ENCODE results near the gene HFE. TPM values are rescaled to one million over a fixed set of nuclear protein-coding genes. Genes with fewer than 3 reads are reported as not detected.
A peak's percentile ranks its signal among the peaks of the same experiment; 100 is the strongest.

The HFE gene
- total and polyA plus RNA-seq, 2 of the 13 experiments (the other 11 are each of a cell fraction or from before 2014, with no cell fraction given) = 3.7 to 6.3 TPM

DNA sequence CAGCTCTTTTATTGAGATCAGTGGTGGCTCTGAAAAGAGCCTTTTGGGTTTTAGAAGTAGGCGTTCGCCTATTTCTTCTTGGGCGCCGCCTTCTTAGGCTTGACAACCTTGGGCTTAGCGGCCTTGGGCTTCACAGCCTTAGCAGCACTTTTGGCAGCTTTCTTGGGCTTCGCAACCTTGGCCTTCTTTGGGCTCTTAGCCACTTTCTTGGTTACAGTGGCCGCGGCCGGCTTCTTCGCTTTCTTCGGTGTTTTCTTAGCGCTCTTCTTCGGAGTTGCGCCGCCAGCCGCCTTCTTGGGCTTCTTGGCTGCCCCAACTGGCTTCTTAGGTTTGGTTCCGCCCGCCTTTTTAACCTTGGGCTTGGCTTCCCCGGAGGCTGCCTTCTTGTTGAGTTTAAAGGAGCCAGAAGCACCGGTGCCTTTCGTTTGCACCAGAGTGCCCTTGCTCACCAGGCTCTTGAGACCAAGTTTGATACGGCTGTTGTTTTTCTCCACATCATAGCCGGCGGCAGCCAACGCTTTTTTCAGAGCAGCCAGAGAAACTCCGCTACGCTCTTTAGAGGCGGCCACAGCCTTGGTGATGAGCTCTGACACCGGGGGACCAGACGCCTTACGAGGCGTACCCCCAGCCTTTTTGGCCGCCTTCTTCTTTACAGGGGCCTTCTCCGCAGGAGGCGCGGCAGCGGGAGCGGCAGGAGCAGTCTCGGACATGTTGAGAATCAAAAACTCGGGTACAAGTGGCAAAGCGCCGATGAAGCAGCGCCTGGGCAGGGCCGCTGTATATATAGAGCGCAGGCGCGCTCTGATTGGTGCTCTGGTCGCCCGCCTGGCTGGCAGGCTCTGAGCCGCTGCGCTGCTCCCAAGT lies 31.3 kb upstream of the HFE start (continued):
- TF ChIP-seq, protein P1, sequence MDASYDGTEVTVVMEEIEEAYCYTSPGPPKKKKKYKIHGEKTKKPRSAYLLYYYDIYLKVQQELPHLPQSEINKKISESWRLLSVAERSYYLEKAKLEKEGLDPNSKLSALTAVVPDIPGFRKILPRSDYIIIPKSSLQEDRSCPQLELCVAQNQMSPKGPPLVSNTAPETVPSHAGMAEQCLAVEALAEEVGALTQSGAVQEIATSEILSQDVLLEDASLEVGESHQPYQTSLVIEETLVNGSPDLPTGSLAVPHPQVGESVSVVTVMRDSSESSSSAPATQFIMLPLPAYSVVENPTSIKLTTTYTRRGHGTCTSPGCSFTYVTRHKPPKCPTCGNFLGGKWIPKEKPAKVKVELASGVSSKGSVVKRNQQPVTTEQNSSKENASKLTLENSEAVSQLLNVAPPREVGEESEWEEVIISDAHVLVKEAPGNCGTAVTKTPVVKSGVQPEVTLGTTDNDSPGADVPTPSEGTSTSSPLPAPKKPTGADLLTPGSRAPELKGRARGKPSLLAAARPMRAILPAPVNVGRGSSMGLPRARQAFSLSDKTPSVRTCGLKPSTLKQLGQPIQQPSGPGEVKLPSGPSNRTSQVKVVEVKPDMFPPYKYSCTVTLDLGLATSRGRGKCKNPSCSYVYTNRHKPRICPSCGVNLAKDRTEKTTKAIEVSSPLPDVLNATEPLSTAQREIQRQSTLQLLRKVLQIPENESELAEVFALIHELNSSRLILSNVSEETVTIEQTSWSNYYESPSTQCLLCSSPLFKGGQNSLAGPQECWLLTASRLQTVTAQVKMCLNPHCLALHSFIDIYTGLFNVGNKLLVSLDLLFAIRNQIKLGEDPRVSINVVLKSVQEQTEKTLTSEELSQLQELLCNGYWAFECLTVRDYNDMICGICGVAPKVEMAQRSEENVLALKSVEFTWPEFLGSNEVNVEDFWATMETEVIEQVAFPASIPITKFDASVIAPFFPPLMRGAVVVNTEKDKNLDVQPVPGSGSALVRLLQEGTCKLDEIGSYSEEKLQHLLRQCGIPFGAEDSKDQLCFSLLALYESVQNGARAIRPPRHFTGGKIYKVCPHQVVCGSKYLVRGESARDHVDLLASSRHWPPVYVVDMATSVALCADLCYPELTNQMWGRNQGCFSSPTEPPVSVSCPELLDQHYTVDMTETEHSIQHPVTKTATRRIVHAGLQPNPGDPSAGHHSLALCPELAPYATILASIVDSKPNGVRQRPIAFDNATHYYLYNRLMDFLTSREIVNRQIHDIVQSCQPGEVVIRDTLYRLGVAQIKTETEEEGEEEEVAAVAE (CRISPR knock-in tag; IDR thresholded peaks at IDR 0.05; ENCODE audit: borderline replicate concordance) = no peak; the same call in 1 of the 2 replicates
- TF ChIP-seq MBNL3 (CRISPR knock-in tag; conservative IDR thresholded peaks at IDR 0.05) = no peak
- TF ChIP-seq SMARCC2 (IDR thresholded peaks at IDR 0.05) = no peak
- TF ChIP-seq SPEN (CRISPR knock-in tag; IDR thresholded peaks at IDR 0.05; ENCODE audit: low read depth) = peak; percentile 69
- TF ChIP-seq ZNF354B (CRISPR knock-in tag; IDR thresholded peaks at IDR 0.05) = no peak
- peak; percentile 93 for TF ChIP-seq GATA4 (IDR thresholded peaks at IDR 0.05; ENCODE audit: borderline replicate concordance, low read depth)
- no peak for TF ChIP-seq HIVEP1 (CRISPR knock-in tag; IDR thresholded peaks at IDR 0.05)
- TF ChIP-seq PBX2 (CRISPR knock-in tag; IDR thresholded peaks at IDR 0.05) = no peak
- TF ChIP-seq, protein P2, sequence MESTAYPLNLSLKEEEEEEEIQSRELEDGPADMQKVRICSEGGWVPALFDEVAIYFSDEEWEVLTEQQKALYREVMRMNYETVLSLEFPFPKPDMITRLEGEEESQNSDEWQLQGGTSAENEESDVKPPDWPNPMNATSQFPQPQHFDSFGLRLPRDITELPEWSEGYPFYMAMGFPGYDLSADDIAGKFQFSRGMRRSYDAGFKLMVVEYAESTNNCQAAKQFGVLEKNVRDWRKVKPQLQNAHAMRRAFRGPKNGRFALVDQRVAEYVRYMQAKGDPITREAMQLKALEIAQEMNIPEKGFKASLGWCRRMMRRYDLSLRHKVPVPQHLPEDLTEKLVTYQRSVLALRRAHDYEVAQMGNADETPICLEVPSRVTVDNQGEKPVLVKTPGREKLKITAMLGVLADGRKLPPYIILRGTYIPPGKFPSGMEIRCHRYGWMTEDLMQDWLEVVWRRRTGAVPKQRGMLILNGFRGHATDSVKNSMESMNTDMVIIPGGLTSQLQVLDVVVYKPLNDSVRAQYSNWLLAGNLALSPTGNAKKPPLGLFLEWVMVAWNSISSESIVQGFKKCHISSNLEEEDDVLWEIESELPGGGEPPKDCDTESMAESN (CRISPR knock-in tag; conservative IDR thresholded peaks at IDR 0.05) = peak; percentile 86
- no peak for TF ChIP-seq DPF2 (CRISPR knock-in tag; IDR thresholded peaks at IDR 0.05; ENCODE audit: borderline replicate concordance, low read depth)
- TF ChIP-seq ZBTB37 (CRISPR knock-in tag; IDR thresholded peaks at IDR 0.05) = 0 out of 2 replicates have a peak, but pooled peaks have one; percentile 4
- TF ChIP-seq ZNF546 (CRISPR knock-in tag; conservative IDR thresholded peaks at IDR 0.05) = peak; percentile 85
- TF ChIP-seq, protein P3, sequence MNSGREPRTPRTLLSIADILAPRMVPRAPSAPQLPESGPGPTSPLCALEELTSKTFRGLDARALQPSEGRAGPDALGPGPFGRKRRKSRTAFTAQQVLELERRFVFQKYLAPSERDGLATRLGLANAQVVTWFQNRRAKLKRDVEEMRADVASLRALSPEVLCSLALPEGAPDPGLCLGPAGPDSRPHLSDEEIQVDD (CRISPR knock-in tag; IDR thresholded peaks at IDR 0.05; ENCODE audit: borderline replicate concordance) = no peak
- peak; percentile 93 for TF ChIP-seq ZSCAN9 (CRISPR knock-in tag; IDR thresholded peaks at IDR 0.05; ENCODE audit: borderline replicate concordance)
- TF ChIP-seq, protein P4, sequence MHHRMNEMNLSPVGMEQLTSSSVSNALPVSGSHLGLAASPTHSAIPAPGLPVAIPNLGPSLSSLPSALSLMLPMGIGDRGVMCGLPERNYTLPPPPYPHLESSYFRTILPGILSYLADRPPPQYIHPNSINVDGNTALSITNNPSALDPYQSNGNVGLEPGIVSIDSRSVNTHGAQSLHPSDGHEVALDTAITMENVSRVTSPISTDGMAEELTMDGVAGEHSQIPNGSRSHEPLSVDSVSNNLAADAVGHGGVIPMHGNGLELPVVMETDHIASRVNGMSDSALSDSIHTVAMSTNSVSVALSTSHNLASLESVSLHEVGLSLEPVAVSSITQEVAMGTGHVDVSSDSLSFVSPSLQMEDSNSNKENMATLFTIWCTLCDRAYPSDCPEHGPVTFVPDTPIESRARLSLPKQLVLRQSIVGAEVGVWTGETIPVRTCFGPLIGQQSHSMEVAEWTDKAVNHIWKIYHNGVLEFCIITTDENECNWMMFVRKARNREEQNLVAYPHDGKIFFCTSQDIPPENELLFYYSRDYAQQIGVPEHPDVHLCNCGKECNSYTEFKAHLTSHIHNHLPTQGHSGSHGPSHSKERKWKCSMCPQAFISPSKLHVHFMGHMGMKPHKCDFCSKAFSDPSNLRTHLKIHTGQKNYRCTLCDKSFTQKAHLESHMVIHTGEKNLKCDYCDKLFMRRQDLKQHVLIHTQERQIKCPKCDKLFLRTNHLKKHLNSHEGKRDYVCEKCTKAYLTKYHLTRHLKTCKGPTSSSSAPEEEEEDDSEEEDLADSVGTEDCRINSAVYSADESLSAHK (CRISPR knock-in tag; IDR thresholded peaks at IDR 0.05; ENCODE audit: borderline replicate concordance) = peak; percentile 72
- no peak for TF ChIP-seq PAWR (CRISPR knock-in tag; IDR thresholded peaks at IDR 0.05; ENCODE audit: borderline replicate concordance)
